H1 (cell line): ENCODE measurements around the gene DRD5. TPM values are rescaled to one million over a fixed set of nuclear protein-coding genes. Genes with fewer than 3 reads are reported as not detected.

ENCODE experiments used
- CTCF ChIA-PET: fragments of 300-600 bp; sonication (Branson Sonifier 250); formaldehyde crosslinking; loops from one replicate; lab custom pipeline; 2021; ENCODE audit not compliant: partially characterized antibody; lab: Charles Lee
- POLR2A ChIA-PET: fragments of 300-600 bp; sonication (Branson Sonifier 250); formaldehyde crosslinking; loops from one replicate; lab custom pipeline; 2021; ENCODE audit warnings: inconsistent platforms; ENCODE audit not compliant: partially characterized antibody; lab: Charles Lee
- DNase-seq, 2 experiments: peaks; one replicate each; pipeline versions ENCODE4 v3.0.0 to v3.0.0-alpha.2; 2010 to 2022; ENCODE audit warnings: low spot score in 2 of 2, low read depth in 1 of 2, mixed read lengths in 1 of 2
- FAIRE-seq: peaks from 2 replicates; lab custom pipeline; 2011; peaks lifted over from hg19 to GRCh38; lab: Jason Lieb, UNC
- H2AFZ ChIP-seq: 2 replicates; pipeline ENCODE4 v1.8.1; 2012; ENCODE audit warnings: low read length, inconsistent platforms
- H2AK5ac ChIP-seq: 2 replicates; pipeline ENCODE4 v1.6.1; 2013; ENCODE audit warnings: low read depth, low read length
- H2BK120ac ChIP-seq: replicated peaks from 2 replicates; pipeline ENCODE3; 2013; ENCODE audit warnings: low read depth, low read length, inconsistent platforms
- H2BK12ac ChIP-seq: 2 replicates; pipeline ENCODE4 v1.6.1; 2013; ENCODE audit warnings: low read depth, low read length
- H2BK15ac ChIP-seq: 2 replicates; pipeline ENCODE4 v1.6.1; 2013; ENCODE audit warnings: low read length
- H2BK20ac ChIP-seq: 2 replicates; pipeline ENCODE4 v1.6.1; 2013; ENCODE audit warnings: low read length
- H2BK5ac ChIP-seq: 2 replicates; pipeline ENCODE4 v1.6.1; 2013; ENCODE audit warnings: low read depth, low read length
- H3K14ac ChIP-seq: 2 replicates; pipeline ENCODE4 v1.6.1; 2013; ENCODE audit warnings: inconsistent platforms; ENCODE audit not compliant: insufficient read length
- H3K18ac ChIP-seq: 2 replicates; pipeline ENCODE4 v1.6.1; 2013; ENCODE audit warnings: low read length; ENCODE audit errors: extremely low read depth
- H3K23ac ChIP-seq: 2 replicates; pipeline ENCODE4 v1.6.1; 2013; ENCODE audit warnings: inconsistent platforms; ENCODE audit not compliant: insufficient read length
- H3K23me2 ChIP-seq: 2 replicates; pipeline ENCODE4 v1.6.1; 2013; ENCODE audit warnings: low read depth, low read length
- H3K27ac ChIP-seq: 2 replicates; pipeline ENCODE4 v1.6.1; 2011; ENCODE audit warnings: low read depth, low read length, inconsistent platforms
- H3K27me3 ChIP-seq, 4 experiments: replicated peaks in 1 of 4; 1 replicate in 1 of 4; 2 replicates in 3 of 4; pipeline versions ENCODE4 v1.6.1 to v1.8.1; 2011 to 2013; ENCODE audit warnings: low read length in 3 of 4, mild to moderate bottlenecking in 3 of 4, inconsistent platforms in 2 of 4, mixed read lengths in 2 of 4, moderate library complexity in 1 of 4; ENCODE audit not compliant: control insufficient read depth in 3 of 4, insufficient read depth in 3 of 4; ENCODE audit errors: extremely low read depth in 1 of 4
- H3K36me3 ChIP-seq, 4 experiments: 2 replicates each; pipeline versions ENCODE4 v1.6.1 to v1.8.1; 2011 to 2013; ENCODE audit warnings: mild to moderate bottlenecking in 4 of 4, low read length in 3 of 4, moderate library complexity in 2 of 4, control low read depth in 1 of 4, inconsistent platforms in 1 of 4; ENCODE audit not compliant: insufficient read depth in 4 of 4, control insufficient read depth in 2 of 4
- H3K4ac ChIP-seq: replicated peaks from 2 replicates; pipeline ENCODE3; 2013; ENCODE audit warnings: low read length, low read depth, mixed read lengths, inconsistent platforms; ENCODE audit not compliant: insufficient read length
- H3K4me1 ChIP-seq, 4 experiments: replicated peaks in 1 of 4; 1 replicate in 1 of 4; 2 replicates in 3 of 4; pipeline versions ENCODE4 v1.6.1 to v1.8.1; 2011 to 2013; ENCODE audit warnings: low read length in 3 of 4, inconsistent platforms in 2 of 4, mixed read lengths in 1 of 4; ENCODE audit not compliant: insufficient read depth in 4 of 4, control insufficient read depth in 3 of 4
- H3K4me2 ChIP-seq, 2 experiments: 2 replicates each; pipeline versions ENCODE4 v1.6.1 to v1.8.1; 2011 to 2013; ENCODE audit warnings: low read depth in 2 of 2, low read length in 2 of 2, control low read depth in 1 of 2, inconsistent platforms in 1 of 2, mild to moderate bottlenecking in 1 of 2; ENCODE audit not compliant: insufficient read depth in 1 of 2
- H3K4me3 ChIP-seq, 4 experiments: fragments of 200-600, 300-600 bp in 1 of 4; sonication (generic), shearing (Covaris generic), sonication (Bioruptor Twin) in 1 of 4; 2 replicates each; pipeline versions ENCODE4 v1.5.1 to v1.8.1; 2011 to 2016; ENCODE audit warnings: low read length in 4 of 4, low read depth in 3 of 4, control low read depth in 2 of 4, inconsistent platforms in 2 of 4, mild to moderate bottlenecking in 2 of 4, mixed read lengths in 1 of 4, moderate library complexity in 1 of 4; ENCODE audit not compliant: insufficient read depth in 2 of 4; ENCODE audit errors: extremely low read depth in 1 of 4
- H3K56ac ChIP-seq: replicated peaks from 2 replicates; pipeline ENCODE3; 2013; ENCODE audit warnings: low read depth, mild to moderate bottlenecking, mixed read lengths, low read length, inconsistent platforms; ENCODE audit not compliant: insufficient read length
- H3K79me1 ChIP-seq: 2 replicates; pipeline ENCODE4 v1.6.1; 2013; ENCODE audit warnings: low read depth, low read length, control low read depth
- H3K79me2 ChIP-seq, 2 experiments: 2 replicates each; pipeline versions ENCODE4 v1.6.1 to v1.8.1; 2012 to 2013; ENCODE audit warnings: low read length in 2 of 2, mild to moderate bottlenecking in 2 of 2, inconsistent platforms in 1 of 2; ENCODE audit not compliant: insufficient read depth in 2 of 2, control insufficient read depth in 1 of 2
- H3K9ac ChIP-seq, 4 experiments: replicated peaks in 1 of 4; 1 replicate in 1 of 4; 2 replicates in 3 of 4; pipeline versions ENCODE4 v1.6.1 to v1.8.1; 2011 to 2013; ENCODE audit warnings: low read depth in 3 of 4, low read length in 3 of 4, control low read depth in 2 of 4, mild to moderate bottlenecking in 2 of 4, moderate library complexity in 2 of 4, inconsistent platforms in 1 of 4; ENCODE audit errors: extremely low read depth in 1 of 4
- H3K9me3 ChIP-seq, 2 experiments: 2 replicates each; pipeline versions ENCODE4 v1.6.1 to v1.8.1; 2012 to 2013; ENCODE audit warnings: mild to moderate bottlenecking in 2 of 2, moderate library complexity in 2 of 2, control low read depth in 1 of 2, inconsistent platforms in 1 of 2, low read depth in 1 of 2, low read length in 1 of 2, mixed read lengths in 1 of 2; ENCODE audit not compliant: insufficient read depth in 2 of 2
- H4K20me1 ChIP-seq, 2 experiments: replicated peaks in 1 of 2; 2 replicates each; pipeline versions ENCODE3 to v1.8.1; 2011 to 2013; ENCODE audit warnings: inconsistent platforms in 2 of 2, low read length in 2 of 2, mild to moderate bottlenecking in 1 of 2; ENCODE audit not compliant: insufficient read depth in 2 of 2, control insufficient read depth in 1 of 2
- H4K5ac ChIP-seq: 2 replicates; pipeline ENCODE4 v1.6.1; 2013; ENCODE audit warnings: low read length, low read depth, mixed read lengths, inconsistent platforms; ENCODE audit not compliant: insufficient read length
- H4K8ac ChIP-seq: 2 replicates; pipeline ENCODE4 v1.8.0; 2013; ENCODE audit warnings: mild to moderate bottlenecking, moderate library complexity, low read length, inconsistent platforms; ENCODE audit not compliant: insufficient read depth; ENCODE audit errors: extremely low read depth
- H4K91ac ChIP-seq: replicated peaks from 2 replicates; pipeline ENCODE3; 2013; ENCODE audit warnings: low read length, mixed read lengths, inconsistent platforms; ENCODE audit not compliant: insufficient read length
- ATF3 ChIP-seq: IDR thresholded peaks from 2 replicates; pipeline ENCODE4 v1.6.1; 2011; ENCODE audit warnings: low read depth, mild to moderate bottlenecking, low read length; ENCODE audit not compliant: insufficient read depth
- CBX8 ChIP-seq: fragments of 300-800, 300-1000 bp; sonication (generic); IDR thresholded peaks from 2 replicates; pipeline ENCODE4 v1.7.1; 2016; ENCODE audit warnings: low read depth, low read length, borderline replicate concordance
- CTBP2 ChIP-seq: IDR thresholded peaks from 2 replicates; pipeline ENCODE4 v1.7.0; 2011; ENCODE audit warnings: borderline replicate concordance, mild to moderate bottlenecking, moderate library complexity, mixed read lengths, low read length; ENCODE audit not compliant: insufficient read depth, insufficient read length
- EP300 ChIP-seq, 2 experiments: IDR thresholded peaks; 1 replicate in 1 of 2; 2 replicates in 1 of 2; pipeline ENCODE4 v1.6.1; 2011 to 2012; ENCODE audit warnings: low read depth in 2 of 2, low read length in 2 of 2, mild to moderate bottlenecking in 2 of 2, borderline replicate concordance in 1 of 2, inconsistent platforms in 1 of 2, moderate library complexity in 1 of 2
- KDM1A ChIP-seq: fragments of 200-600, 300-600 bp; sonication (generic); IDR thresholded peaks from 2 replicates; pipeline ENCODE4 v1.7.1; 2016; ENCODE audit warnings: mild to moderate bottlenecking, low read length, borderline replicate concordance
- POLR2AphosphoS5 ChIP-seq: IDR thresholded peaks from 2 replicates; pipeline ENCODE4 v1.6.1; 2011; ENCODE audit warnings: low read depth, low read length
- SAP30 ChIP-seq: fragments of 300-600 bp; sonication (generic); IDR thresholded peaks from 2 replicates; pipeline ENCODE4 v1.7.1; 2012; ENCODE audit warnings: low read length, moderate library complexity, mild to moderate bottlenecking, inconsistent platforms; ENCODE audit not compliant: insufficient read depth, insufficient replicate concordance
- SP2 ChIP-seq: IDR thresholded peaks from 2 replicates; pipeline ENCODE4 v1.6.1; 2012; ENCODE audit warnings: mild to moderate bottlenecking, low read length, inconsistent platforms
- SRF ChIP-seq: IDR thresholded peaks from 2 replicates; pipeline ENCODE4 v1.6.1; 2011; ENCODE audit warnings: mild to moderate bottlenecking, low read depth, low read length, moderate library complexity
- TCF12 ChIP-seq: IDR thresholded peaks from 2 replicates; pipeline ENCODE4 v1.6.1; 2011; ENCODE audit warnings: low read depth, mild to moderate bottlenecking, low read length
- ZNF274 ChIP-seq: IDR thresholded peaks from 2 replicates; pipeline ENCODE4 v1.7.0; 2012; ENCODE audit warnings: low read length, borderline replicate concordance; ENCODE audit errors: extremely low read depth
- WGBS, 2 experiments: shearing (Covaris generic) in 1 of 2; methylation state at CpG; one replicate each; pipeline versions ENCODE4 v1.1.6 to v1.1.7; 2013 to 2015; ENCODE audit warnings: low lambda C conversion rate in 2 of 2, mixed read lengths in 2 of 2, inconsistent platforms in 1 of 2, low coverage in 1 of 2, missing lambda C conversion rate in 1 of 2; ENCODE audit not compliant: insufficient replicate concordance in 2 of 2, insufficient coverage in 1 of 2, insufficient read length in 1 of 2; ENCODE audit errors: extremely low coverage in 1 of 2, missing lambda C conversion rate in 1 of 2; 5-methylcytosine and 5-hydroxymethylcytosine counted together
- polyA plus RNA-seq, 7 experiments: library from polyadenylated mRNA; depleted of rRNA in 3 of 7; stranded (reverse) in 5 of 7; unstranded in 2 of 7; fragments of >200 nt in 5 of 7; fragments of 200-250 nt in 2 of 7; gene quantifications; 1 replicate in 5 of 7; 2 replicates in 1 of 7; 4 replicates in 1 of 7; pipeline versions ENCODE4 v1.2.1 to v1.2.3, GENCODE V29; 2011 to 2013; ENCODE audit warnings: missing spikeins in 2 of 7, mixed read lengths in 2 of 7
- total RNA-seq: library from RNA; stranded (reverse); fragmentation: NEBNext Ultra II Directional; extraction: Animal tissue kit (Norgen Biotek cat#: 25700); gene quantifications from 2 replicates; pipeline ENCODE4 v1.2.1, GENCODE V29; 2021

DRD5 gene
- total and polyA plus RNA-seq, 2 of the 8 experiments (the other 6 are each of a cell fraction or from before 2014, with no cell fraction given) = 0.11 to 0.21 TPM

GRCh38 chr4:9832640-9833039, 51.2 kb downstream of the DRD5 start:
- Histone ChIP-seq H3K9ac (no peak overlapping the region), H2AFZ (no peak overlapping the region)
- TF ChIP-seq ATF3 (no peak), SRF (no peak), CBX8 (no peak), POLR2AphosphoS5 (no peak), CTBP2 (no peak), TCF12 (no peak), SAP30 (no peak), EP300 (IDR thresholded peaks at IDR 0.05; ENCODE audit: borderline replicate concordance in 1 of 2, low read depth in 2 of 2, low read length in 2 of 2) (no peak), SP2 (no peak), KDM1A (no peak), ZNF274 (no peak)
- TF ChIP-seq, all 59 proteins: peak for 0
- Histone ChIP-seq H3K79me1 (no peaks in the 10 kb centered on the region), H3K14ac (no peak overlapping the region), H3K9me3 (no peaks in the 10 kb centered on the region), H4K5ac (no peak overlapping the region), H3K18ac (no peak overlapping the region), H4K20me1 (no peaks in the 10 kb centered on the region), H3K36me3 (no peaks in the 10 kb centered on the region), H2BK12ac (no peak overlapping the region), H3K4me1 (no peaks in the 10 kb centered on the region), H3K79me2 (no peaks in the 10 kb centered on the region), H3K4me2 (no peak overlapping the region), H2BK5ac (no peak overlapping the region), H2BK15ac (no peak overlapping the region), H2BK20ac (no peak overlapping the region), H3K4me3 (no peak overlapping the region), H3K23me2 (no peaks in the 10 kb centered on the region), H2BK120ac (no peak overlapping the region), H3K27ac (no peak overlapping the region), H3K23ac (no peak overlapping the region), H2AK5ac (no peak overlapping the region), H3K56ac (no peak overlapping the region), H4K8ac (no peak overlapping the region), H3K27me3 (no peaks in the 10 kb centered on the region; a peak in 1 of 7 replicates), H3K4ac (no peak overlapping the region), H4K91ac (no peak overlapping the region)
- ChIA-PET POLR2A (no interaction called here), CTCF (interaction anchor here (0.9 to 1.8 kb wide), 2 partner anchors 183 kb away, joined by 4 to 8 read pairs; no protein-coding TSS in a partner anchor)
- FAIRE-seq (no peak), DNase-seq (no peak)
- 90% methylated on average over 2 of the region's 2 CpGs; no CpG with 5 or more reads in 1 of the 2 experiments for WGBS, 2 experiments
